Body of pancreas (tissue), 4 donors: Measurements from ENCODE around the gene PARP3.

Experiments
- CTCF ChIP-seq, 7 experiments: fragments of 450-650 bp in 4 of 7; fragments of 200-600 bp in 3 of 7; sonication (generic) in 3 of 7; IDR thresholded peaks; one replicate each; pipeline ENCODE4 v1.5.1; 2016 to 2019; ENCODE audit warnings: antibody characterized with exemption in 7 of 7
- POLR2A ChIP-seq, 3 donors: fragments of 450-650 bp; IDR thresholded peaks; one replicate each; pipeline ENCODE4 v1.6.1; 2016; ENCODE audit warnings: antibody characterized with exemption in 3 of 3, mild to moderate bottlenecking in 2 of 3

DNA sequence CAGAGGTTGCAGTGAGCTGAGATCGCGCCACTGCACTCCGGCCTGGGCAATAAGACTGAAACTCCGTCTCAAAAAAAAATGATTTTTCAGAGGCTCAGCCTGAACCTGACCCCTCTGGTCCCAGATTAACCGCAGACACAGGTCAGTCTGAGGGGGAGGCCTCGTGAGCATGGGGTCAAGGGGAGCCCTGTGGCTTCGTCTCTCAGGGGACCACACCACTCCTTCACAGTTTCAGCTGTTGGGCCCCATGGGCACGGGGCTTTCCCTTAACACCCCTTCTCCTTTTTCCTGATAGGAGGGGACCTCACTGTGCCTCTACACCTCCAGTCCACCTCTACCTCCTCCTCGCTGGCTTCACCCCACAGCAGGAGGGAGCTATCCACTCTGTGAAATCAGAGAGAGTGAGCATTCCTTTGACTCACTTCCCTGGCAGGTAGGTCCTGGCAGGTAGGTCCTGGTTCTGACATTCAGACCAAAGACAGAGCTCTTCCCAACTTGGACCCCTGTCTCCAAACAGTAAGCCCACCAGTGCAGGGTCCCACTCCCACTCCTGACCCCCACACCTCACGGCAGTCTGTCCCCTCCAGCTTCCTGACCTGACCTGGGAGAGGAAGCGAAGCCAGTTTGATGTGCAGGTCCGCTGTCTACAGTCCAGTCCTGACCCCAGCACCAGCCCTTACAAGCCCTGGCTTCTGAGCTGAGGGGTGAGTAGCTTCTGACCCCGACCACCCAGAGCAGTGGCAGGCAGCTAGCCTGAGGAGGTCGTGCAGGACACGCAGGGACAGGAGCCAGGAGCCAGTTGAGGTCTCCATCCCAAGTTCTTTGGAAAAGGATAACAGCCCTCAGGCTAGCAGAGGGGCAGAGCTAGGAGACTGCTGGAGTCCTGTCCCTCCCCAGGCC, 9.4 kb upstream of the PARP3 start:
- TF ChIP-seq CTCF (IDR thresholded peaks at IDR 0.05), result no peak
- no peak for TF ChIP-seq POLR2A (IDR thresholded peaks at IDR 0.05)
